ENCODE measurements around the gene YY1. TPM values are rescaled to one million over a fixed set of nuclear protein-coding genes. Genes with fewer than 3 reads are reported as not detected.

YY1 gene
- total and polyA plus RNA-seq, 2 experiments from 2014 or later, result 88.2 to 128 TPM

DNA sequence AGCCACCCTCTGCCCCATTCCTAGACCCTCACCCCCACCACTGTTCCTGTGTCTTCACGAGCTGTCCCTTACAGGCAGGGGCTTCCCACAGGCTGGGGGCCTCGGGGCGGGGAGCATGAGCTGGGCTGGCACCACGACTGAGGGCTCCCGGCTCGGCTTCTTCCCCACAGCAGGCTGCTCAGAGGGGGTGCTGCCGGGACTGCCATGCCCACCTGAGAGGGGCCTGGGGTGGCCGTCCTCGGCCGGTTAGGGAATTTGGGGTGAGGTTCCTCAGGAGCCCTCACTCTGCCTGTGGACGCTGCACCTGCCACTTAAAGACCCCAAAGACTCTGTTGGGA lies 91.0 kb downstream of the YY1 start:
- Histone ChIP-seq H3K4me2 (no peak overlapping the region), H3K4me1 (ENCODE audit: insufficient read depth) (no peaks in the 10 kb centered on the region), H3K9me2 (ENCODE audit: insufficient read depth) (no peaks in the 10 kb centered on the region), H3K4me3 (no peak overlapping the region), H4K20me1 (replicated peaks; ENCODE audit: insufficient read depth) (no peaks in the 10 kb centered on the region; the same call in 1 of the 2 replicates), H3K36me3 (ENCODE audit: insufficient read depth) (no peaks in the 10 kb centered on the region), H3K27me3 (ENCODE audit: insufficient read depth) (no peaks in the 10 kb centered on the region), H2AFZ (no peak overlapping the region), H3K27ac (ENCODE audit: low read depth) (no peak overlapping the region), H3K79me2 (replicated peaks; ENCODE audit: insufficient read depth) (no peaks in the 10 kb centered on the region), H3F3A (replicated peaks; ENCODE audit: low read depth) (no peaks in the 10 kb centered on the region)
- Mint-ChIP-seq H3K9me3 (no peaks in the 10 kb centered on the region), H3K4me1 (0 out of 3 replicates have a peak, but pooled peaks cover 5% of the 10 kb centered on the region), H3K36me3 (ENCODE audit: low read depth) (peaks cover 13% of the 10 kb centered on the region), H3K27ac (no peak overlapping the region), H3K4me3 (no peak overlapping the region), H3K27me3 (ENCODE audit: insufficient read depth, low read depth, poor library complexity) (no peaks in the 10 kb centered on the region)
- TF ChIP-seq ZNF331 (CRISPR knock-in tag; IDR thresholded peaks at IDR 0.05; ENCODE audit: low read depth) (no peak), CREB1 (CRISPR knock-in tag; IDR thresholded peaks at IDR 0.05; ENCODE audit: low read depth) (no peak), EZH2phosphoT487 (IDR thresholded peaks at IDR 0.05; ENCODE audit: unreplicated experiment) (no peak), JUNB (IDR thresholded peaks at IDR 0.05; ENCODE audit: unreplicated experiment) (no peak), ZNF114 (CRISPR knock-in tag; IDR thresholded peaks at IDR 0.05) (no peak), NANOG (IDR thresholded peaks at IDR 0.05; ENCODE audit: borderline replicate concordance) (no peak), STAT1 (IDR thresholded peaks at IDR 0.05; ENCODE audit: unreplicated experiment) (no peak), EZH2 (IDR thresholded peaks at IDR 0.05; ENCODE audit: low read depth, unreplicated experiment) (no peak), POLR2AphosphoS5 (IDR thresholded peaks at IDR 0.05; ENCODE audit: low read depth) (no peak)
- TF ChIP-seq, protein P1, sequence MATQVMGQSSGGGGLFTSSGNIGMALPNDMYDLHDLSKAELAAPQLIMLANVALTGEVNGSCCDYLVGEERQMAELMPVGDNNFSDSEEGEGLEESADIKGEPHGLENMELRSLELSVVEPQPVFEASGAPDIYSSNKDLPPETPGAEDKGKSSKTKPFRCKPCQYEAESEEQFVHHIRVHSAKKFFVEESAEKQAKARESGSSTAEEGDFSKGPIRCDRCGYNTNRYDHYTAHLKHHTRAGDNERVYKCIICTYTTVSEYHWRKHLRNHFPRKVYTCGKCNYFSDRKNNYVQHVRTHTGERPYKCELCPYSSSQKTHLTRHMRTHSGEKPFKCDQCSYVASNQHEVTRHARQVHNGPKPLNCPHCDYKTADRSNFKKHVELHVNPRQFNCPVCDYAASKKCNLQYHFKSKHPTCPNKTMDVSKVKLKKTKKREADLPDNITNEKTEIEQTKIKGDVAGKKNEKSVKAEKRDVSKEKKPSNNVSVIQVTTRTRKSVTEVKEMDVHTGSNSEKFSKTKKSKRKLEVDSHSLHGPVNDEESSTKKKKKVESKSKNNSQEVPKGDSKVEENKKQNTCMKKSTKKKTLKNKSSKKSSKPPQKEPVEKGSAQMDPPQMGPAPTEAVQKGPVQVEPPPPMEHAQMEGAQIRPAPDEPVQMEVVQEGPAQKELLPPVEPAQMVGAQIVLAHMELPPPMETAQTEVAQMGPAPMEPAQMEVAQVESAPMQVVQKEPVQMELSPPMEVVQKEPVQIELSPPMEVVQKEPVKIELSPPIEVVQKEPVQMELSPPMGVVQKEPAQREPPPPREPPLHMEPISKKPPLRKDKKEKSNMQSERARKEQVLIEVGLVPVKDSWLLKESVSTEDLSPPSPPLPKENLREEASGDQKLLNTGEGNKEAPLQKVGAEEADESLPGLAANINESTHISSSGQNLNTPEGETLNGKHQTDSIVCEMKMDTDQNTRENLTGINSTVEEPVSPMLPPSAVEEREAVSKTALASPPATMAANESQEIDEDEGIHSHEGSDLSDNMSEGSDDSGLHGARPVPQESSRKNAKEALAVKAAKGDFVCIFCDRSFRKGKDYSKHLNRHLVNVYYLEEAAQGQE (IDR thresholded peaks at IDR 0.05; ENCODE audit: unreplicated experiment), result no peak
- TF ChIP-seq, protein P2, sequence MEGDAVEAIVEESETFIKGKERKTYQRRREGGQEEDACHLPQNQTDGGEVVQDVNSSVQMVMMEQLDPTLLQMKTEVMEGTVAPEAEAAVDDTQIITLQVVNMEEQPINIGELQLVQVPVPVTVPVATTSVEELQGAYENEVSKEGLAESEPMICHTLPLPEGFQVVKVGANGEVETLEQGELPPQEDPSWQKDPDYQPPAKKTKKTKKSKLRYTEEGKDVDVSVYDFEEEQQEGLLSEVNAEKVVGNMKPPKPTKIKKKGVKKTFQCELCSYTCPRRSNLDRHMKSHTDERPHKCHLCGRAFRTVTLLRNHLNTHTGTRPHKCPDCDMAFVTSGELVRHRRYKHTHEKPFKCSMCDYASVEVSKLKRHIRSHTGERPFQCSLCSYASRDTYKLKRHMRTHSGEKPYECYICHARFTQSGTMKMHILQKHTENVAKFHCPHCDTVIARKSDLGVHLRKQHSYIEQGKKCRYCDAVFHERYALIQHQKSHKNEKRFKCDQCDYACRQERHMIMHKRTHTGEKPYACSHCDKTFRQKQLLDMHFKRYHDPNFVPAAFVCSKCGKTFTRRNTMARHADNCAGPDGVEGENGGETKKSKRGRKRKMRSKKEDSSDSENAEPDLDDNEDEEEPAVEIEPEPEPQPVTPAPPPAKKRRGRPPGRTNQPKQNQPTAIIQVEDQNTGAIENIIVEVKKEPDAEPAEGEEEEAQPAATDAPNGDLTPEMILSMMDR (conservative IDR thresholded peaks at IDR 0.05; ENCODE audit: low read depth in 2 of 2), result no peak
- TF ChIP-seq, protein P3, sequence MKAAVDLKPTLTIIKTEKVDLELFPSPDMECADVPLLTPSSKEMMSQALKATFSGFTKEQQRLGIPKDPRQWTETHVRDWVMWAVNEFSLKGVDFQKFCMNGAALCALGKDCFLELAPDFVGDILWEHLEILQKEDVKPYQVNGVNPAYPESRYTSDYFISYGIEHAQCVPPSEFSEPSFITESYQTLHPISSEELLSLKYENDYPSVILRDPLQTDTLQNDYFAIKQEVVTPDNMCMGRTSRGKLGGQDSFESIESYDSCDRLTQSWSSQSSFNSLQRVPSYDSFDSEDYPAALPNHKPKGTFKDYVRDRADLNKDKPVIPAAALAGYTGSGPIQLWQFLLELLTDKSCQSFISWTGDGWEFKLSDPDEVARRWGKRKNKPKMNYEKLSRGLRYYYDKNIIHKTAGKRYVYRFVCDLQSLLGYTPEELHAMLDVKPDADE (IDR thresholded peaks at IDR 0.05), result no peak
- DNase-seq (ENCODE audit: low spot score) (no peak), ATAC-seq (no peak)
